Tibial nerve (tissue), 4 donors: Measurements from ENCODE around the gene DCXR. TPM values are rescaled to one million over a fixed set of nuclear protein-coding genes. Genes with fewer than 3 reads are reported as not detected.

ENCODE experiments used
- DNase-seq, 2 donors: peaks; one replicate each; pipeline ENCODE4 v3.0.0-alpha.2; 2019; ENCODE audit warnings: low spot score in 2 of 2
- H3K27ac ChIP-seq, 4 donors: fragments of 200-600 bp; sonication (generic) in 3 of 4; one replicate each; pipeline ENCODE4 v1.5.1; 2017 to 2019; ENCODE audit warnings: mild to moderate bottlenecking in 1 of 4
- H3K27me3 ChIP-seq, 2 donors: fragments of 200-600 bp; sonication (generic) in 1 of 2; one replicate each; pipeline versions ENCODE4 v1.5.1 to v1.6.0; 2017 to 2019
- H3K36me3 ChIP-seq, 3 donors: fragments of 200-600 bp; sonication (generic); one replicate each; pipeline ENCODE4 v1.5.1; 2018 to 2019
- H3K4me1 ChIP-seq, 4 donors: fragments of 200-600 bp; sonication (generic) in 3 of 4; one replicate each; pipeline ENCODE4 v1.5.1; 2017 to 2019
- H3K4me3 ChIP-seq, 4 donors: fragments of 200-600 bp; sonication (generic) in 3 of 4; one replicate each; pipeline ENCODE4 v1.5.1; 2017 to 2019; ENCODE audit warnings: mild to moderate bottlenecking in 1 of 4, moderate library complexity in 1 of 4
- H3K9me3 ChIP-seq, 4 donors: fragments of 200-600 bp; sonication (generic) in 3 of 4; one replicate each; pipeline ENCODE4 v1.5.1; 2017 to 2019
- EP300 ChIP-seq, 2 donors: sonication (generic); formaldehyde crosslinking; IDR thresholded peaks; one replicate each; pipeline ENCODE4 v1.6.1; 2017; ENCODE audit warnings: antibody characterized with exemption in 2 of 2, mild to moderate bottlenecking in 1 of 2
- POLR2A ChIP-seq, 2 donors: fragments of 450-650 bp; IDR thresholded peaks; one replicate each; pipeline ENCODE4 v1.6.1; 2017; ENCODE audit warnings: antibody characterized with exemption in 2 of 2, mild to moderate bottlenecking in 2 of 2, moderate library complexity in 2 of 2
- WGBS, 2 donors: methylation state at CpG; one replicate each; pipeline ENCODE4 v1.1.5; 2018; 5-methylcytosine and 5-hydroxymethylcytosine counted together
- total RNA-seq, 4 donors: library from RNA; depleted of rRNA; stranded (reverse); fragments of >200 nt; gene quantifications; one replicate each; pipeline ENCODE4 v1.1.0, GENCODE V29; 2016
- TF ChIP-seq, protein P1 (sequence below), 5 experiments: fragments of 200-600 bp in 3 of 5; fragments of 450-650 bp in 2 of 5; sonication (generic) in 3 of 5; IDR thresholded peaks; one replicate each; pipeline ENCODE4 v1.5.1; 2016 to 2019; ENCODE audit warnings: antibody characterized with exemption in 5 of 5, mild to moderate bottlenecking in 3 of 5, moderate library complexity in 2 of 5

Gene DCXR
- total RNA-seq, 4 donors from 2014 or later, result 236 to 347 (median 269) TPM

DNA sequence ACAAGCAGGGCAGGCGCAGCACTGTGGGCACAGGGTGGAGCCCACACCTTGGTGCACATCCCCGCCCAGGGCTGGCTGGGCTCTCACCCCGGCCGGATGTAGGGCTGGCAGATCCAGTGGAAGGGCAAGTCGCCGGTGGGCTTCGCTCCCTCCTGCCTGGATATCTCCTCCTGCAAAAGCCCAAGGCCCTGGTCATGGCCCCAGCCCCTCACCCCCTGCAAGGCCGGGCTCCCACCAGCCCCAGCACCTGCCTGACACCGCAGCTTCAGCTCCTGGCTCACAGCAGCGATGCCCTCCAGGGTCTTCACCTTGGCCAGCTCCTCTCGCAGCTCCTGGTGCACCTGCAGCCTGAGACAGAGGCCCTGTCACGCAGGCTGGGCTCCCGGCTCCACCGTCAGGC is 23.1 kb upstream of the DCXR start:
- WGBS, 2 donors, result 89 to 95% methylated on average over 6 to 13 of the region's 14 CpGs
- Histone ChIP-seq H3K36me3 (peaks cover 0 to 86% (median 29%) of the 10 kb centered on the region in 3 donors), H3K4me1 (peaks cover 0 to 21% (median 11%) of the 10 kb centered on the region in 4 donors), H3K4me3 (no peak overlapping the region), H3K9me3 (no peaks in the 10 kb centered on the region), H3K27me3 (no peaks in the 10 kb centered on the region), H3K27ac (no peak overlapping the region)
- no peak for TF ChIP-seq EP300 (IDR thresholded peaks at IDR 0.05)
- TF ChIP-seq, protein P1, sequence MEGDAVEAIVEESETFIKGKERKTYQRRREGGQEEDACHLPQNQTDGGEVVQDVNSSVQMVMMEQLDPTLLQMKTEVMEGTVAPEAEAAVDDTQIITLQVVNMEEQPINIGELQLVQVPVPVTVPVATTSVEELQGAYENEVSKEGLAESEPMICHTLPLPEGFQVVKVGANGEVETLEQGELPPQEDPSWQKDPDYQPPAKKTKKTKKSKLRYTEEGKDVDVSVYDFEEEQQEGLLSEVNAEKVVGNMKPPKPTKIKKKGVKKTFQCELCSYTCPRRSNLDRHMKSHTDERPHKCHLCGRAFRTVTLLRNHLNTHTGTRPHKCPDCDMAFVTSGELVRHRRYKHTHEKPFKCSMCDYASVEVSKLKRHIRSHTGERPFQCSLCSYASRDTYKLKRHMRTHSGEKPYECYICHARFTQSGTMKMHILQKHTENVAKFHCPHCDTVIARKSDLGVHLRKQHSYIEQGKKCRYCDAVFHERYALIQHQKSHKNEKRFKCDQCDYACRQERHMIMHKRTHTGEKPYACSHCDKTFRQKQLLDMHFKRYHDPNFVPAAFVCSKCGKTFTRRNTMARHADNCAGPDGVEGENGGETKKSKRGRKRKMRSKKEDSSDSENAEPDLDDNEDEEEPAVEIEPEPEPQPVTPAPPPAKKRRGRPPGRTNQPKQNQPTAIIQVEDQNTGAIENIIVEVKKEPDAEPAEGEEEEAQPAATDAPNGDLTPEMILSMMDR (IDR thresholded peaks at IDR 0.05), result no peak
- no peak for TF ChIP-seq POLR2A (IDR thresholded peaks at IDR 0.05)
- no peak for DNase-seq

DNA sequence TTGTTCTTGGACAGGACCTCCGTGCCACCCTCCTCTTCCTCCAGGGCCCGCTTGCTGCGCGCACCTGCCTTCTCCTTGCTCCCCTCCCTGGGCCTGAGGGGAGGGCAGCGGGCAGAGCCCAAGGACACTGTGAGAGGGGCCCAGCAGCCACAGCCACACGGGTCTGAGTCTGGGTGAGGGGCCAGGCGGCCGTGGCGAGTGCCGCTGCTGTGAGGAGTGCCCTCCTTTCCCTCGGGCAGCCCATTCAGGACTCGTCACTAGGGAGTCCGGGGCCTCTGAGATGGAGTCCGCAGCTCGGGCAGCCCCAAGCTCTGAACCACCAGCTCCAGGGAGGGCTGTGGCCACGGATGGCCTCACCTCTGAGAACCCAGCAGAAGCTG is 22.5 kb upstream of the DCXR start:
- H3K36me3 ChIP-seq, result peaks cover 0 to 93% (median 35%) of the 10 kb centered on the region in 3 donors
- H3K27me3 ChIP-seq, result no peaks in the 10 kb centered on the region
- H3K4me1 ChIP-seq, result peaks cover 0 to 24% (median 10%) of the 10 kb centered on the region in 4 donors
- H3K9me3 ChIP-seq, result no peaks in the 10 kb centered on the region
- no peak overlapping the region for H3K4me3 ChIP-seq
- no peak overlapping the region for H3K27ac ChIP-seq
- 76% methylated on average over 15 to 16 of the region's 16 CpGs for WGBS, 2 donors
- TF ChIP-seq, protein P1 (IDR thresholded peaks at IDR 0.05), result no peak
- TF ChIP-seq EP300 (IDR thresholded peaks at IDR 0.05) (no peak), POLR2A (IDR thresholded peaks at IDR 0.05) (no peak)
- no peak for DNase-seq

DNA sequence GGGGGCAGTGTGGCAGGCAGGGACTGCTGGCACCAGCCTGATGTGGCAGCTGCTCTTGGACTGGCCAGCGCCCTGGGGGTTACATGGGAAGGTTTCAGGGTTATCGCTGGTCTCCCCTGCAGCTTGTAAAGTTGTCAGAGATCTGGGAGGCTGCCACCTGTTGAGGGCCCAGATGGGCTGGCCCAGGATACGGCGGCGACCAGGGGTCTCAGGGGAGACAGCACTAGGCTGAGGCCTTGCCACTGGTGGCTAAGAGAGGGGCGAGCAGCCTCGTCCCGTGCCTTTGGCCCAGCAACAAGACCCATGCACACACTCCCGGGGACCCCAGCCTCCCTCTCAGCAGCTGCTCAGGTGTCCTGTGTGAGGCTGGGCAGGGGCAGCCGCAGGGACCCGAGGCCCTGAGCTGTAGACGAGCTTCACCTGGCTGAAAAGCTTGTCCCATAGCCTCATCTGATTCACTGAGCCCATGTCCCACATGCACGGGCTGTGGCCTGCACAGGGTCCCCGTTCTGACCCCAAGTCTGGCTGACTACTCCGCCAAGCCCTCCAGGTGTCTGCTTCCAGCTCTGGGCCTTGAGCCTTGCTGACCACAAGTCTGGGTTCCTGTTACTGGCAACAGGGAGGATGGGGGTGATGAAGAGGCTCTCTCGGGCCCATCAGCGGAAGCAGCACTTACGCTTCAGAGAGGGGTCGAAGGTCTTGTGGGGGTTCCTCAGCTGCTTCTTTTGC is 21.9 kb upstream of the DCXR start:
- Histone ChIP-seq H3K4me3 (no peak overlapping the region), H3K36me3 (peaks cover 0 to 98% (median 40%) of the 10 kb centered on the region in 3 donors), H3K27ac (no peak overlapping the region), H3K27me3 (no peaks in the 10 kb centered on the region), H3K9me3 (no peaks in the 10 kb centered on the region), H3K4me1 (peaks cover 0 to 18% (median 5%) of the 10 kb centered on the region in 4 donors)
- no peak for TF ChIP-seq POLR2A (IDR thresholded peaks at IDR 0.05)
- TF ChIP-seq, protein P1 (IDR thresholded peaks at IDR 0.05), result no peak
- no peak for TF ChIP-seq EP300 (IDR thresholded peaks at IDR 0.05)
- WGBS, 2 donors, result 70 to 77% methylated on average over 11 to 12 of the region's 19 CpGs
- DNase-seq, result no peak

DNA sequence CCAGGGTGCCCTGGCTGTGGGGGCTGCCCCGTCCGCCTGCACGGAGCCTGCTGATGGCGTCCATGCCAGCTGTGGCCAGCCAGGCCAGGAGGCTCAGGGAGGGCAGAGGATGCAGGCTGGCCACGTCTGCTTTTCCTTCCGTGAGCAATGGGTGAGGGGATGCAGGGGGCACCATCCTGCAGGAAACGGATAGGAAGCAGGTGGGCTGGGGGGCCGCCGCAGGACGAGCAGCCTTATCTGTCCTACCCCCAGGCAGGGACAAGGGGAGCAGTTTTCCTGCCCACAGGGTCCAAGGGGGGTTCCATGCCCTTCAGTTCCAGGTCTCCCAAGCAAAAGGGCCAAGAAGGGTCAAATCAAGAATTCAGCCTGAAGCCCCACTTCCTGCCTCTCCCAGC is 21.4 kb upstream of the DCXR start:
- DNase-seq, result no peak
- H3K36me3 ChIP-seq, result peaks cover 0 to 100% (median 42%) of the 10 kb centered on the region in 3 donors
- no peaks in the 10 kb centered on the region for H3K9me3 ChIP-seq
- WGBS, 2 donors, result 59 to 70% methylated on average over 7 to 10 of the region's 10 CpGs
- no peak for TF ChIP-seq POLR2A (IDR thresholded peaks at IDR 0.05)
- TF ChIP-seq, protein P1 (IDR thresholded peaks at IDR 0.05), result no peak
- no peak for TF ChIP-seq EP300 (IDR thresholded peaks at IDR 0.05)
- no peak overlapping the region for H3K4me3 ChIP-seq
- H3K27ac ChIP-seq, result no peak overlapping the region
- H3K27me3 ChIP-seq, result no peaks in the 10 kb centered on the region
- peaks cover 0 to 18% (median under 1%) of the 10 kb centered on the region in 4 donors for H3K4me1 ChIP-seq

DNA sequence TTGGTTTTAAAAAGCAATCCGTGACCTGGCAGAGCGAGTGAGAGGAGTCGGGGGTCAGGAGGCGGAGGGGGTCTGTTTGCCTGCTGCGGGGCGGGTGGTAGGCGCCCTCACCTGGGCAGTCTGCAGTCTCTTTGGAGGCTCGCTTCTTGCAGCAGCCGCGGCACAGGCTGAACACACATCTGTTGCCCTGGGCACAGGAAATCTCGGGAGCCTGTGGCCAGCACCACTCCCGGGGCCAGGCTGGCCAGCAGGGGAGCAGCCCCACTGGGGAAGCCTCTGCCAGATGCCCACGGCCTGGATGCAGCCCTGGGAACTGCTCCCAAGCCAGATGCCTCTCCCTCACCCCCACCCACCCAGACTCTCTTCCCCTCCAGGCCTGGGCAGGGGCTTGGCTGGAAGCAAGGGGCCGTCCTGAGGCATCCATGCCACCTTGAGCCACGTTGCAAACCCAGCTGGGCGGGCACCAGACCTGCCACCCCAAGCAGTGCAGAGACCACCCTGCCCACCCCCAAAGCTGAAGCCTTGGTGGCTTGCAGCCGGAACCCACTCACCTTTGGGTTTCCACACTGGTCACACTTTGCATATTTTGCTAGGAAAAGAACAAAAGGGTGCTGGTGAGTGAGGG is 20.8 kb upstream of the DCXR start:
- Histone ChIP-seq H3K9me3 (no peaks in the 10 kb centered on the region), H3K4me1 (peaks cover 0 to 18% (median 3%) of the 10 kb centered on the region in 4 donors), H3K27ac (no peak overlapping the region), H3K4me3 (no peak overlapping the region), H3K27me3 (no peaks in the 10 kb centered on the region), H3K36me3 (peaks cover 0 to 100% (median 42%) of the 10 kb centered on the region in 3 donors)
- TF ChIP-seq, protein P1 (IDR thresholded peaks at IDR 0.05), result no peak
- TF ChIP-seq EP300 (IDR thresholded peaks at IDR 0.05) (no peak), POLR2A (IDR thresholded peaks at IDR 0.05) (no peak)
- 79 to 88% methylated on average over 14 to 16 of the region's 17 CpGs for WGBS, 2 donors
- DNase-seq, result no peak
